ENCODE results near the gene SLC35G2. TPM values are rescaled to one million over a fixed set of nuclear protein-coding genes. Genes with fewer than 3 reads are reported as not detected.

SLC35G2 gene
- total and polyA plus RNA-seq, 2 of the 4 experiments (the other 2 are of a cell fraction) = 6.6 to 7.0 TPM

GRCh38 chr3:136904746-136905145, 85.8 kb downstream of the SLC35G2 start:
- no TSS peak for BruUV-seq (replicated peaks)
- H3K79me1 ChIP-seq (ENCODE audit: low read depth in 1 of 2, low read length in 2 of 2) = peaks cover 35 to 61% of the 10 kb centered on the region in 2 experiments
- H2BK120ac ChIP-seq (ENCODE audit: low read depth, low read length) = no peak overlapping the region
- H3K4me2 ChIP-seq (ENCODE audit: low read depth, low read length) = no peak overlapping the region
- WGBS, 2 experiments (ENCODE audit: extremely low coverage in 2 of 2, insufficient read length in 1 of 2) = no CpG with 5 or more reads among the region's 4 CpGs
- peaks cover 39% of the 10 kb centered on the region for H4K20me1 ChIP-seq (ENCODE audit: insufficient read depth, low read length)
- dilution Hi-C loops (cut with HindIII; ENCODE audit: low sequenced_read_pairs, unreplicated experiment) = no loop called here
- H3K9ac ChIP-seq (ENCODE audit: low read depth, low read length) = no peak overlapping the region
- H3K4me1 ChIP-seq (ENCODE audit: control insufficient read depth, insufficient read depth, low read length) = peaks cover 2% of the 10 kb centered on the region; the same call in 1 of the 2 replicates
- H3K36me3 ChIP-seq (ENCODE audit: control insufficient read depth, insufficient read depth, low read length) = peaks cover 2% of the 10 kb centered on the region; the same call in 1 of the 2 replicates
- DNase-seq = no peak
- H2AFZ ChIP-seq (replicated peaks; ENCODE audit: low read length, poor library complexity) = no peak overlapping the region
- H3K9me1 ChIP-seq (ENCODE audit: insufficient read depth, low read length) = peaks cover 13% of the 10 kb centered on the region
- H3K14ac ChIP-seq (replicated peaks; ENCODE audit: low read depth, low read length) = no peak overlapping the region
- H3K23ac ChIP-seq (ENCODE audit: low read depth, low read length) = no peak overlapping the region
- H3K27ac ChIP-seq (ENCODE audit: insufficient read depth, low read length) = no peak overlapping the region
- no peak overlapping the region for H2BK20ac ChIP-seq (ENCODE audit: low read depth, low read length)
- TF ChIP-seq SMC3 (IDR thresholded peaks at IDR 0.05; ENCODE audit: low read depth, low read length) (no peak), CHD1 (IDR thresholded peaks at IDR 0.05; ENCODE audit: low read depth, low read length) (no peak), RCOR1 (IDR thresholded peaks at IDR 0.05; ENCODE audit: insufficient replicate concordance, low read length) (no peak), MAZ (IDR thresholded peaks at IDR 0.05; ENCODE audit: borderline replicate concordance, low read depth, low read length) (no peak), NFE2L2 (IDR thresholded peaks at IDR 0.05; ENCODE audit: low read depth, low read length) (no peak), RFX5 (IDR thresholded peaks at IDR 0.05; ENCODE audit: low read depth, low read length) (no peak), RAD21 (IDR thresholded peaks at IDR 0.05; ENCODE audit: low read length) (no peak)
- H3K56ac ChIP-seq (ENCODE audit: extremely low read depth, insufficient read depth, low read length) = no peak overlapping the region
- H2BK5ac ChIP-seq (ENCODE audit: low read depth, low read length, poor library complexity, severe bottlenecking) = no peak overlapping the region
- H4K8ac ChIP-seq (ENCODE audit: low read depth in 2 of 2, low read length in 2 of 2) = no peak overlapping the region
- H2AK5ac ChIP-seq (ENCODE audit: low read depth, low read length) = no peak overlapping the region
- no peak overlapping the region for H3K4ac ChIP-seq (ENCODE audit: low read depth, low read length)
- H3K9me3 ChIP-seq (ENCODE audit: control insufficient read depth, insufficient read depth, low read length) = peaks cover 12% of the 10 kb centered on the region
- ChIA-PET CTCF (no interaction called here), POLR2A (ENCODE audit: unreplicated experiment) (no interaction called here)
- no peak overlapping the region for H4K91ac ChIP-seq (ENCODE audit: insufficient read depth, low read depth, low read length)
- H2BK15ac ChIP-seq (ENCODE audit: low read depth, low read length) = no peak overlapping the region
- H4K5ac ChIP-seq (ENCODE audit: low read depth, low read length) = no peak overlapping the region
- H2AK9ac ChIP-seq (replicated peaks; ENCODE audit: low read depth, low read length, poor library complexity) = no peak overlapping the region
- ATAC-seq (ENCODE audit: low read depth) = no peak
- H3K4me3 ChIP-seq (ENCODE audit: insufficient read depth, low read depth, low read length) = no peak overlapping the region
- H3K18ac ChIP-seq (ENCODE audit: low read depth, low read length) = no peak overlapping the region
- intact Hi-C loops (cut with micrococcal nuclease) = no loop called here
- H3K27me3 ChIP-seq (ENCODE audit: control insufficient read depth, insufficient read depth, low read length) = no peaks in the 10 kb centered on the region
- in situ Hi-C loops (cut with MboI; ENCODE audit: low sequenced_read_pairs) = no loop called here

Other genes starting within 250 kb of the SLC35G2 start
- gene STAG1, start 66.7 kb upstream of the SLC35G2 start, total RNA-seq (2012; rRNA removed) = 32.3 and 53.3 TPM in 2 replicates
- 7.9 and 9.6 TPM in 2 replicates for gene STAG1, start 66.7 kb upstream of the SLC35G2 start, polyA plus RNA-seq (2012; rRNA removed)
- 23.7 and 50.3 TPM in 2 replicates for gene NCK1, start 43.1 kb downstream of the SLC35G2 start, total RNA-seq (2012; rRNA removed)
- 24.3 and 25.4 TPM in 2 replicates for gene NCK1, start 43.1 kb downstream of the SLC35G2 start, polyA plus RNA-seq (2012; rRNA removed)
- gene IL20RB, start 138.9 kb downstream of the SLC35G2 start, total RNA-seq (2012; rRNA removed) = 0.56 and 0.72 TPM in 2 replicates
- 0.72 and 0.97 TPM in 2 replicates for gene IL20RB, start 138.9 kb downstream of the SLC35G2 start, polyA plus RNA-seq (2012; rRNA removed)

Measured in IMR-90 (cell line).